ENCODE measurements around the gene ZC2HC1B. TPM values are rescaled to one million over a fixed set of nuclear protein-coding genes. Genes with fewer than 3 reads are reported as not detected.

ZC2HC1B gene
- total and polyA plus RNA-seq, 2 of the 8 experiments (the other 6 are each of a cell fraction or from before 2014, with no cell fraction given) = not detected

DNA sequence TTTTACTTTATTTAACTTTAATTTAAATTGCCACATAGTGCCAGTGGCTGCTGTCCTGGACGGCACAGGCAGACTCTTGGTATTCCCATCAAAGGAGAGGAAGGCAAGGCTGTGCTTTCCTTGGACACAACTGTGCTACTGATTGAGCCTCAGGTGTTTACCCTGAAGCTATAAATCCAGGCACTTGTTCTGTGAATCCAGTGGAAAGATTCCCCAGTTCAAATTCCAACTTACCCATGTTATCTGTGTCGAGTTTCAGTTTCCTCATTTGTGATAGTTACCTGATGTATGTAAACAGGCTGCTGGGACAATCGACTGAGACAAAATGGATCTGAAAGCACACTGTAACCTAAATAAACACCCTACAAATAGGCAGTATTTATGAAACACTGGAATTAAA lies 86.6 kb downstream of the ZC2HC1B start:
- CTCF ChIA-PET (ENCODE audit: partially characterized antibody) = interaction anchor here (1.2 to 18.3 kb wide), 6 partner anchors 8 to 64 kb away, joined by 3 to 591 read pairs (median 8); no protein-coding TSS in a partner anchor
- no peak for TF ChIP-seq KDM5A (IDR thresholded peaks at IDR 0.05; ENCODE audit: low read length)
- no peak for TF ChIP-seq EGR1 (IDR thresholded peaks at IDR 0.05; ENCODE audit: borderline replicate concordance, low read depth, low read length)
- TF ChIP-seq ATF2 (IDR thresholded peaks at IDR 0.05; ENCODE audit: low read length) = no peak
- TF ChIP-seq TAF7 (optimal IDR thresholded peaks at IDR 0.05; ENCODE audit: borderline replicate concordance, low read depth, low read length) = no peak
- no peak for TF ChIP-seq CREB1 (IDR thresholded peaks at IDR 0.05)
- TF ChIP-seq ASH2L (IDR thresholded peaks at IDR 0.05; ENCODE audit: low read length) = no peak
- TF ChIP-seq RNF2 (IDR thresholded peaks at IDR 0.05; ENCODE audit: borderline replicate concordance, low read depth, low read length, missing control alignments, poor library complexity, severe bottlenecking) = no peak
- no peak for TF ChIP-seq SUZ12 (IDR thresholded peaks at IDR 0.05; ENCODE audit: low read length)
- no peak for TF ChIP-seq RXRA (IDR thresholded peaks at IDR 0.05; ENCODE audit: insufficient read depth, low read depth, low read length)
- no peak for TF ChIP-seq CBX8 (IDR thresholded peaks at IDR 0.05; ENCODE audit: borderline replicate concordance, low read depth, low read length)
- no peak for TF ChIP-seq BCL11A (IDR thresholded peaks at IDR 0.05; ENCODE audit: low read depth in 2 of 2, low read length in 2 of 2)
- no peak for TF ChIP-seq KDM4A (IDR thresholded peaks at IDR 0.05; ENCODE audit: low read depth, low read length, severe bottlenecking)

More for the DNA sequence above, 86.6 kb downstream of the ZC2HC1B start:
- WGBS, 2 experiments (ENCODE audit: extremely low coverage in 1 of 2, insufficient coverage in 1 of 2, insufficient read length in 1 of 2, insufficient replicate concordance in 2 of 2, low coverage in 1 of 2, low lambda C conversion rate in 2 of 2, missing lambda C conversion rate in 1 of 2) = 52% methylated on average over 3 of the region's 3 CpGs; no CpG with 5 or more reads in 1 of the 2 experiments
- Histone ChIP-seq H2BK20ac (ENCODE audit: low read length) (no peak overlapping the region), H3K4me3 (ENCODE audit: extremely low read depth in 1 of 4, insufficient read depth in 2 of 4, low read depth in 3 of 4, low read length in 4 of 4) (no peak overlapping the region), H4K20me1 (replicated peaks in 1 of 2; ENCODE audit: control insufficient read depth in 1 of 2, insufficient read depth in 2 of 2, low read length in 2 of 2) (no peaks in the 10 kb centered on the region), H3K56ac (replicated peaks; ENCODE audit: insufficient read length, low read depth, low read length) (no peak overlapping the region), H3K79me1 (ENCODE audit: low read depth, low read length) (no peaks in the 10 kb centered on the region), H3K27ac (ENCODE audit: low read depth, low read length) (no peak overlapping the region), H3K18ac (ENCODE audit: extremely low read depth, low read length) (no peak overlapping the region), H3K27me3 (replicated peaks in 1 of 4; ENCODE audit: control insufficient read depth in 3 of 4, extremely low read depth in 1 of 4, insufficient read depth in 3 of 4, low read length in 3 of 4) (peaks cover under 1 to 12% (median 10%) of the 10 kb centered on the region in 4 experiments; a peak in 6 of 7 replicates), H3K4me2 (ENCODE audit: insufficient read depth in 1 of 2, low read depth in 2 of 2, low read length in 2 of 2) (no peak overlapping the region), H2BK120ac (replicated peaks; ENCODE audit: low read depth, low read length) (no peak overlapping the region), H3K23ac (ENCODE audit: insufficient read length) (no peak overlapping the region), H2AK5ac (ENCODE audit: low read depth, low read length) (no peak overlapping the region), H2BK12ac (ENCODE audit: low read depth, low read length) (no peak overlapping the region), H2BK5ac (ENCODE audit: low read depth, low read length) (no peak overlapping the region), H4K91ac (replicated peaks; ENCODE audit: insufficient read length, low read length) (no peak overlapping the region), H3K23me2 (ENCODE audit: low read depth, low read length) (no peaks in the 10 kb centered on the region), H3K79me2 (ENCODE audit: control insufficient read depth in 1 of 2, insufficient read depth in 2 of 2, low read length in 2 of 2) (no peaks in the 10 kb centered on the region), H4K8ac (ENCODE audit: extremely low read depth, insufficient read depth, low read length) (no peak overlapping the region), H3K4ac (replicated peaks; ENCODE audit: insufficient read length, low read depth, low read length) (no peak overlapping the region), H3K36me3 (ENCODE audit: control insufficient read depth in 2 of 4, insufficient read depth in 4 of 4, low read length in 3 of 4) (no peaks in the 10 kb centered on the region; a peak in 1 of 8 replicates), H2BK15ac (ENCODE audit: low read length) (no peak overlapping the region), H3K9me3 (ENCODE audit: insufficient read depth in 2 of 2, low read depth in 1 of 2, low read length in 1 of 2) (peaks cover 5 to 6% of the 10 kb centered on the region in 2 experiments), H3K14ac (ENCODE audit: insufficient read length) (no peak overlapping the region), H3K9ac (replicated peaks in 1 of 4; ENCODE audit: extremely low read depth in 1 of 4, low read depth in 3 of 4, low read length in 3 of 4) (no peak overlapping the region), H3K4me1 (replicated peaks in 1 of 4; ENCODE audit: control insufficient read depth in 3 of 4, insufficient read depth in 4 of 4, low read length in 3 of 4) (peaks cover 0 to 4% (median 1%) of the 10 kb centered on the region in 4 experiments; a peak in 4 of 7 replicates), H4K5ac (ENCODE audit: insufficient read length, low read depth, low read length) (no peak overlapping the region), H2AFZ (ENCODE audit: low read length) (no peak overlapping the region)
- POLR2A ChIA-PET (ENCODE audit: partially characterized antibody) = interaction anchor here (1.1 kb wide), 1 partner anchor 11 kb away, joined by 3 read pairs; no protein-coding TSS in a partner anchor
- DNase-seq (ENCODE audit: low read depth in 1 of 2, low spot score in 2 of 2) = no peak
- FAIRE-seq = no peak
